H4 (cell line): ENCODE data around the gene ZSWIM5. TPM values are rescaled to one million over a fixed set of nuclear protein-coding genes. Genes with fewer than 3 reads are reported as not detected.
"Not testable (repeated sequence)": the region's sequence is repeated elsewhere in the genome, so short reads cannot be mapped to it uniquely, and the experiment has no call there.

Experiments
- DNase-seq: peaks from one replicate; pipeline ENCODE4 v3.0.0-alpha.2; 2015; ENCODE audit warnings: low spot score
- total RNA-seq: library from RNA; depleted of rRNA; stranded (reverse); fragments of >200 nt; shearing (Covaris generic); gene quantifications from 2 replicates; pipeline ENCODE4 v1.2.3, GENCODE V29; 2014

The ZSWIM5 gene
- total RNA-seq, 1 experiment from 2014 or later, result 1.6 TPM

GRCh38 chr1:45094371-45094770 is 112.0 kb downstream of the ZSWIM5 start:
- DNase-seq, result not testable (repeated sequence)

DNA sequence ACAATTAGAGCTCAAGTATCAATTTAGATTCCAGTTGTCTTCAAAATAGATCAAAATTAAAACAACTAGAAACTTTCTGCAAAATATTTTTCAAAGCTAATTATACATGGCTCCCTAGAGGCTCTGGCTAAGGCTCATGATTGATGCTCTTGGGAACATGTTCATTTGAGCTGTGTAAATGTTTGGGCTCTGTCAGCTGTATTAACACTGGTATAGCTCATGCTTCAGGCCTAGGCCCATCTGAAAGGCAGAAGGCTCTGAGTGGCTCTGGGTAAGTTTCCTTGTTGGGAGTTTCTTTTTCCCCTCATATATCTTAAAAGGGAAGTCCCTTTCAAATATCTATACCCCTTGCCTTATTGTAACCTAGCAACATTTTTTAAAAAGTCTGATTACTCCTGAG is 113.1 kb downstream of the ZSWIM5 start:
- no peak for DNase-seq

DNA sequence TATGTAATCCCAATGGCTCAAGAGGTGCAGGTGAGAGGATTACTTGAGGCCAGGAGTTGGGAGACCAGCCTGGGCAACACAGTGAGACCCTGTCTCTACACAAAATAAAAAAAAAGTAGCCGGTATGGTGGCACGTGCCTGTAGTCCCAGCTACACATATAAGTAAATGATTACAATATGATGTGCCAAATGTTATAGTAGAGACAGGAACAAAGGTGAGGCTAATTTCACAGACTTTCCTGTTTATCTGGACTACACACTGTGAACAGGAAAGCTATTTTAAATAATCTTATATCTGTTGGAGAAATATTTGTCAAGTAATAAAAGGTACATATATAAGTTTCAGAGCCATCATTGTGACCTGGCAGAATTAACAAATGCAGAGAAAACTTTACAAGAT is 116.7 kb downstream of the ZSWIM5 start:
- DNase-seq, result no peak

DNA sequence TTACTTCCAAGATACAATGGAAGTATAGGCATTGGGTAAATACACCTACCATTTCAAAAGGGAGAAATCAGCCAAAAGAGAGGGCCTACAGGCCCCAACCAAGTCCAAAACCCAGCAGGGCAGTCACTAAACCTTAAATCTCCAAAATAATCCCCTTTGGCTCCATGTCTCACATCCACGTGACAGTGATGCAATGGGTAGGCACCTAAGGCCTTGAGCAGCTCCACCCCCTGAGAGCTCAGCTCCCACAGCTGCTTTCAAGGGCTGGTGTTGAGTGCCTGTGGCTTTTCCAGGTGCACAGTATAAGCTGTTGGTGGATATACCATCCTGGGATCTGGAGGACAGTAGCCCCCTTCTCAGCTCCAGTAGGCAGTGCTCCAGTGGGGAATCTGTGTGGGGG is 121.8 kb downstream of the ZSWIM5 start:
- DNase-seq, result no peak

GRCh38 chr1:45079533-45079932 is 126.9 kb downstream of the ZSWIM5 start:
- no peak for DNase-seq

GRCh38 chr1:45076959-45077358 is 129.4 kb downstream of the ZSWIM5 start:
- DNase-seq, result not testable (repeated sequence)

- no peak for DNase-seq
These were observed 134.8 kb downstream of the ZSWIM5 start for GRCh38 chr1:45071567-45071966.

DNA sequence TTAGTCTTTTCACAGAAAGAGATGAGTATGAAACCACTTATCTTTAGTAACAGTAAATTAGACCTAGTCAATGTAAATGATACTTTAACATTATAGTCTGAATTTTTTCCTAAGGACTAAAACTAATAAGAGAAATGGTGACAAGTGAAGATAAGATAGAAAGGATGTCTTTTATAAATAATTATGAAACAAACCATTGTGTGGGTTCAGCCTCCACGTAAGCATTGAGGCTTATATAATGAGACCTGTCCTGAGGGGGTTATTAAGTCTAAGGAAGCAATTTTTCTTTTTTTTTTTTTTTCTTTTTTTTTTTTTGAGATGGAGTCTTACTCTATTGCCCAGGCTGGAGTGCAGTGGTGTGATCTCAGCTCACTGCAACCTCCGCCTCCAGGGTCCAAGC is 138.6 kb downstream of the ZSWIM5 start:
- DNase-seq, result no peak

- no peak for DNase-seq
These were observed 141.3 kb downstream of the ZSWIM5 start for GRCh38 chr1:45065083-45065482.

- DNase-seq, result not testable (repeated sequence)
These were observed 143.9 kb downstream of the ZSWIM5 start for GRCh38 chr1:45062463-45062862.

GRCh38 chr1:45059829-45060228 is 146.6 kb downstream of the ZSWIM5 start:
- no peak for DNase-seq

GRCh38 chr1:45057542-45057941 is 148.9 kb downstream of the ZSWIM5 start:
- DNase-seq, result no peak

- DNase-seq, result no peak
These were observed 155.2 kb downstream of the ZSWIM5 start for GRCh38 chr1:45051005-45051772.

GRCh38 chr1:45047032-45047431 is 159.4 kb downstream of the ZSWIM5 start:
- no peak for DNase-seq

DNA sequence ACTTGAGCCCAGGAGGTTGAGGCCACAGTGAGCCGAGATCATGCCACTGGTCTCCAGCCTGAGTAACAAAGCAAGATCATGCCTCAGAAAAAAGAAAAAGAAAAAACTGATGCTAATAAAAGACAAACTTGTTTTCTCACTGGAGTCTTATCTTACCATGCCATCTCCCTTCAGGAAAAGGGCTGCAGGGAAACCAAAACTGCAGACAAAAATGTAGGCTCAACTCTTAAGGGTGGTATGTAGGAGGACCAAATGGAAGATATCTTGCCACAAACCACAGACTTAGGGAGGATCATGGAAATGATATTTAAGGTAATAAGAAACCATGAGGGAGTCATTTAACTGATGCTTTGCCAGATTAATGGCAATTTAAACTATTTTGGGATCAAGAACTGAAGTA is 161.5 kb downstream of the ZSWIM5 start:
- no peak for DNase-seq

DNA sequence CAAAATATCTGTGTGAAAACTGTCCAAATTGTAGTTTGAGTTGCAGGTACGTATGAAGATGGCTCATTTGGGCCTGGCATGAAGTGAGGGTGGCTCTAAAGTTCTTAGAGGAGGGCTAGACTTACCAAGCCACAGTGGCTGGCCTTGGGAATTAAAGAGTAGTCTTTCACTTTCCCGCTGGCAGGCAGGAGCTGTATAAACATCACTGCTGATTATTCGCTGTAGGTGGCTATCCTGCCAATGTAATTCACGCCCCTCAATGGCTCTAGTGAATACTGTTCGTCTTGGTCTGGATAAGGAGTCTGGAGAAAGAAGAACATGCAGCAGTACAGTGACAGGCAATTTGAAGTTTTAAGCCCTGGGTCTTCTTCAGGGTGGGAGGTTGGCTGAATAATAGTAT is 163.3 kb downstream of the ZSWIM5 start:
- DNase-seq, result no peak

GRCh38 chr1:45040297-45040696 is 166.1 kb downstream of the ZSWIM5 start:
- no peak for DNase-seq

- DNase-seq, result no peak
These were observed 167.6 kb downstream of the ZSWIM5 start for GRCh38 chr1:45038661-45039364.

DNA sequence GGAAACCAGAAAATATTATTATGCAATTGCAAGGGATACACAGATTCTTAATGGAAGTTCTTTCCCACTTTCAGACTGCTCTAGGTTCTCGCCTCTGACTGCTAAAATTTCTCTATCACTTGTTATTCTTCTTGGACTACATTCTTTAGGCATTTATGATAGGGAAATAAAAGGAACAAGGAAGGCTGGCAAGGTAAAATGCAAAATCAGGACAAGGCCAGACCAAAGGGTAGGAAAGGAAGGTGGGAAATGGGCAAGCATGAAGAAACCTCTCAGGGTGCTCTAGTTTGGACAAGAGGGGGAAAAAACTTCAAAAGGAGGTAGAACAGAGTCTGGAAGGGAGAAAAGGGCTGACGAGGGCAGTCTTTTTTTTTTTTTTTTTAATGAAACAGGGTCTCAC is 168.2 kb downstream of the ZSWIM5 start:
- no peak for DNase-seq

GRCh38 chr1:45037456-45037855 is 168.9 kb downstream of the ZSWIM5 start:
- DNase-seq, result no peak

GRCh38 chr1:45035631-45036301 is 170.6 kb downstream of the ZSWIM5 start:
- no peak for DNase-seq

DNA sequence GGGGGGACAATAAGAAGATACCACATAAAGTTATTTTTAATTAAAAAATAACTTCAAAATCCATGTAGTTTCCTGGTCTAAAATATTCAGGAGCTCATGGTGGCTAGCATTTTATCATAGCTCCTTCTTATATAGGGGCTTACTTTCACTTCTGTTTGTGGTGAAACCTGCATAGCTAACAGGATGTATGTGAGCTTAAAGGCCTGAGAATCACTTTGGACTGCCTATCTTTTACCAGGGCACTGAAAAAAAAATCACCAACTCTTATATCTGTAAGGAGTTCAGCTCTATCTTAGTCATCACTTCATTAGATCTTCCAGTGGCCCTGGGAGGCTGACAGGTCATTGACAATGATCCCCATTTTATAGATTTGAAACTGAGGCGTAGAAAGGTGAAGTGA is 173.0 kb downstream of the ZSWIM5 start:
- DNase-seq, result no peak

DNA sequence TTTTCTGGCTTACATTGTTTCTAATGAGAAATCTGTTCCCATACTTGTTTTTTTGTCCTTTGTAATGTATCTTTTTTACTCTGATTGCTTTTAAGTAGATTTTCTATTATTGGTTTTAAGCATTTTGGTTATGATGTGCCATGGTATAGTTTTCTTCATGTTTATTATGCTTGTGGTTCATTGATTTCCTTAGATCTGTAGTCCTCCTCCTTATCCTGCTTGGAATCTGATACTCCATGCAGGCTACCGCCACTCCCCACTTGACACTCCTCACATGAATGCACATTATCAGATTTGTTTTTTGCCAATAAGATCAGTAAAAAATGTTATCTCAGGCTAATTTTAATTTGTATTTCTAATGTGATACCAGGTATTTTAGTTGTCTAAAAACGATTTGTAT is 173.6 kb downstream of the ZSWIM5 start:
- DNase-seq, result no peak
